GM21529 (cell line): ENCODE data around the gene YLPM1.
A peak's percentile ranks its signal among the peaks of the same experiment; 100 is the strongest.

Experiments used
- ATAC-seq: cut with Tn5 transposase; IDR thresholded peaks from one replicate; pipeline ENCODE4 v1.9.1; 2021; ENCODE audit not compliant: unreplicated experiment

The YLPM1 gene

GRCh38 chr14:74868739-74869138 is 105.6 kb downstream of the YLPM1 start:
- no peak for ATAC-seq

GRCh38 chr14:74871819-74872218 is 108.7 kb downstream of the YLPM1 start:
- ATAC-seq, result no peak

- no peak for ATAC-seq
These were observed 112.1 kb downstream of the YLPM1 start for GRCh38 chr14:74875204-74875603.

- no peak for ATAC-seq
These were observed 113.1 kb downstream of the YLPM1 start, which contains the start of gene PROX2 for GRCh38 chr14:74875941-74876913. Gene PROX2, minus strand, starts transcription at chr14:74876145. Its CDS starts 12,311 bp downstream, at chr14:74863834.

- no peak for ATAC-seq
These were observed 116.5 kb downstream of the YLPM1 start for GRCh38 chr14:74879427-74880182.

GRCh38 chr14:74881431-74882102 is 118.5 kb downstream of the YLPM1 start, which contains the start of gene DLST:
Gene DLST, plus strand, starts transcription at chr14:74881916. Its CDS starts 38 bp downstream, at chr14:74881954.
- peak; percentile 91 for ATAC-seq

GRCh38 chr14:74882103-74882920 is 119.2 kb downstream of the YLPM1 start:
- peak; percentile 34 for ATAC-seq
